Measurements from ENCODE around the gene TP63.

Gene TP63

DNA sequence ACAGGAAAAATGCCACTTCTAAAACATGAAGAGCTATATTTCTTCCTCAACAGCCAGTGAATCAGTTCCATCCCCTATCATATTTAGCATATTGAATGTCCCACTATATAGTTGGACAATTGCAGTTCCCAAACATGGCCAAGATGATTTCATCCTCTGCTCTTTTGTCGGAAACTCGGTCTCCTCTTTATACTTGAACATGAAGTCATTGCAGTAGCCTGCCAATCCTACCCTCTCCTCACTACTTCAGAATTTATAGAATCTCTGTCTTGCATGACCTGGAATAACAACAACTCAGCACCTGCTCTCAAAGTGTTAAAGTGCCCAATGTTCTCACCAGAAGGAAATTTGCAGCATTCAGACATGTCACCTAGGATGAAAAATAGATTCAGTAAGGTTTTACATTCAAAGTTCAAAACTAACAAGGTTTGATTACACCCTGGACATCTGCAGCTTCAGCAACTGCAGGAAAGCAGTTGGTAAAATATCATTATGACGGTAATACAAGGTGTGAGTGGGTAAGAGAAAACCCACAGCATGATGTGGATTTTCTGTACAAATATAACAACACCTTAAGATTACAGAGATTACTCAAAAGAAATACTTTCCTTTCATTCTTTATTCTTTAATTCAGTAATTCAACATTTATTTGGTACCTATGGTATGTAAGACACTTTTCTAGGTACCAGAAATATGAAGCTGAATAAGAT, 52.5 kb downstream of the TP63 start:
- DNase-seq (ENCODE audit: low read depth in 1 of 2, low spot score in 1 of 2), result no peak

DNA sequence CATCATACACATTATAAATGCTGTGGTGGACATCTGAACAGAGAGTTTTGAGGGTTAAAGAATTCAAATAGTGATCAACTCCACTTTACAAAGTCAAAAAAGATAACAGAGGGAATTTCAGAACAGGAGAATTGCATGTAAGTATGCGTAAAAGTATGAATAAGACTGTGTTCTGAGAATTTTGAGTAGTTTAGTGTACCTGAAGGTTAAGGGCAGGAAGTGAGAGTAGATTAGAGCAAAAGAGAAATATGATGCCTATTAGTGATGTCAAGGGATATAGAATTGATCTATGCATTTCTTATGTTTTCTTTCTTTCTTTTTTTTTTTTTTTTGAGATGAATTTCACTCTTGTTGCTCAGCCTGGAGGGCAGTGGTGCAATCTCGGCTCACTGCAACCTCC, 53.1 kb downstream of the TP63 start:
- DNase-seq (ENCODE audit: low read depth in 1 of 2, low spot score in 1 of 2), result no peak

DNA sequence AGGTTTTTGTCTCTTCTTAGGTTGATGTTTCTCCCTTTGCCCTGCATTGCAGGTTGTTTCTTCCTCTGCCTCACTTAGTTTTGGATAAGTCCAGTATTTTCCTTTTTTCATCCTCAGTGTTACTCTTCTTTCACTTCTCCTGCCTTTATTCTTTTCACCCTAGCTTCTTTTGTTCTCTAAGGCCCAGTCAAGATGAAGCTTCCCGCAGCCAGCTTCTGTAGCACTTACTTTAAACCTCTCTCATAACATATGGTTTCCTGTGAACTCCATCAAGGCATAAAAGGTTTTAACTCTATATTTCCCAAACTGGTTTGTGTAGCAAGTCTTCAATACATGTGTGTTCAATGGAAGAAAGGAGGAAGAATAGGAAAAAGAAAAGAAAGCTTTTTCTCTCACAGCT, 54.1 kb downstream of the TP63 start:
- no peak for DNase-seq (ENCODE audit: low read depth in 1 of 2, low spot score in 1 of 2)

DNA sequence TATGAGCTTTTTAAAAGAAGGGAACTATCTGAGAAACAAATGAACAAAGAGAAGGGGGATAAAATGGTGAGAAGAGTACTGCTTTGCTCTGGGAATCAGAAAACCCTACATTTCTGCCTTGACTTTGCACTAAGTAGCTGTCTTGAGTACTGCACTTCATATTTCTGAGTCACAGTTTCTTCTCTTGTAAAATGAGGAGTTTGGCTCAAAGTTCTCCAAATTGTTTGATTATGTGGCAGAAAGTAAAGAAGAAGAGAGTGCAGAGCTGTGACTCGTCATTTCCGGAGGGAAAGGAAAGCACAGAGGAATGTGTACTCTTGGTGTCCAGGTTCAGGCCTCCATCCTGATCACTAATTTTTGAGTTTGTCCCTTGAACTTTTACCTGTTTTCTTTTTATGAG, 54.7 kb downstream of the TP63 start:
- no peak for DNase-seq (ENCODE audit: low read depth in 1 of 2, low spot score in 1 of 2)

DNA sequence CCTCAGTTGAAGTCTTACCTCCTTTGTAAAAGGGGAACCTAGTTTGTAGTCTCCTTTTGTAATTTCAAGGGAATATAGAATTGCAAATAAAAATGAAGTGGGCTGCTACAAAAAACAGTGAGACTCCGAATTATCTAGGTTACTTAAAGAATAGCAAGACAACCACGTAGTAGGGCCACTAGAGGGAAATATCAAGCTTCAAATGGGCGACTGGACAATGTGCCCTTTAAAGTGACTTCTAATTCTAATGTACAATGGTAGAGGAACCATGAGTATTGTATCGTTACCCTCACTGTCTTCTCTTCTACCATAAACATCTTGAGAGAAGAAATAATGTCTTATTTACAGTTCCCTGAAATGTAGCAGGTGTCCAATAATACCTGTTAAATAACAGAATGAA, 56.3 kb downstream of the TP63 start:
- no peak for DNase-seq (ENCODE audit: low read depth in 1 of 2, low spot score in 1 of 2)

DNA sequence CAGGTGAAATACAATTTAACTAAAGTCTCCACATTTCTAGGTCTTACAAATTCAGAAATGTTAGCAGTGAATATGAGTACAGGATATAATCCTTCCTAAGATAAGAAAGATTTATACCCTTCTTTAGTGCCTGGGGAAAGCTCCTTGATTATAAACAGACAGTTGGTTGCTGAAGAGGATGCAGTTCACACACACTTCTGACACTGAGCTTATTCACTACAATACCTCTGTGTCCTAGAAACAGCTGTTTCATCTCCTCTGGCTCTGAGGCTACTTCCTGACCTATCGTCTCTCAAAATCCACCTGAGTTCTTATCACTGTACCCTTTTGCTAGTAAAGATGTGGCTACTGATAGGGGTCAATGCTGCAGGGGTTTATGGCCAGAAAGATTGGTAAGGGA, 57.1 kb downstream of the TP63 start:
- no peak for DNase-seq (ENCODE audit: low read depth in 1 of 2, low spot score in 1 of 2)

DNA sequence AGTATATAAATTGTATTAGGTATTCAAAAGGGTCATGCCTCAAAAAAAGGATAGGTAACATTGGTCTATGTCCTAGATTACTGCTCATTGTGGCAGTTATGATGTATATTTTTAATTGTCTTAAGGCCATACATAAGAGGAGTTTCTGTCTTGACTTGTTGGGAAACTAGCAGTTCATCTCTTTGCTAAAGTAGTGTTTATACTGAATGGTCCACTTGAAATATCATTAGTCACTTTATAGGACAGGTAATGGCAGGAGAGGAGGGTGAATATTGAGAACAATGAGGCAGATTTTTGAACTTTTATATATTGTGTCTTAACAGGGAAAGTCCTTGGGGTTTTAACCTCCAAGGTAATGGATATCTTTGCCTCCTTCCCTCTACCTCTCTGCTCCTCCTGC, 58.4 kb downstream of the TP63 start:
- no peak for DNase-seq (ENCODE audit: low read depth in 1 of 2, low spot score in 1 of 2)

DNA sequence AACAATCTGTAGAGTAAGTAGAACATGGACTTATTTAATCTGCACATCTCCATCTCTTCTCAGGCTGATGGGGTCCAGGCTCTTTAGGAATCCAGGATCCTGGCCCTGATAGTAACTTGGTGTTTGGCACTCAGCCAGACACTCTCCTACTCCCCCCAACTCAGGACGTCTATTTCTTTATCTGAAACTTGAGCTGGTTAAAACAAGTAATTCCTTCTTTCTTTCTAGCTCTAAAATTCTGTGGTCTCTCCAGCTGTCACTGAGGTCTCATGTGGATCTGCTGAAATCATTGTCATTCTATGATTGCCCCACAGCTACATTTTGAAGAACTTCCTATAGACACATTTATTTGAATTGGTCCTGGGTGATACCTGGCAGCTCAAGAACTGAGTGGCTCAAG, 59.0 kb downstream of the TP63 start:
- DNase-seq (ENCODE audit: low read depth in 1 of 2, low spot score in 1 of 2), result no peak

DNA sequence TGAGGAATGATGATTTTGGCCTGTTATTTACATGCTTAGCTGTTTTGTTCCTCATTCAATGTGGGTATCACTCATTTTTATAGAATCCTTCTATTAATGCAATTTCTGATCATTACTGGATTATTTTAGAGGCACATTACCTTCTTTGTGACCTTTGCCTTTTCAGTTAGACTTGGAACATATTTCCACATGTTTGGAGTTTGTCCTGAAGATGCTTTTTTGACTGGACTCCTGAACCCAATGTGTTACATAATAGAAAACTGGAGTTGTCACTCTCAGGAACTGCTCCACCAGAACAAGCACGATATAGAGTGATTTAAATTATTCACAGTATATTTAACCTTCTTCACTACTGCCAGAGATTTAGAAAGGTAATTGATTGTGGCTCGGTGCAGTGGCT, 59.5 kb downstream of the TP63 start:
- DNase-seq (ENCODE audit: low read depth in 1 of 2, low spot score in 1 of 2), result no peak

DNA sequence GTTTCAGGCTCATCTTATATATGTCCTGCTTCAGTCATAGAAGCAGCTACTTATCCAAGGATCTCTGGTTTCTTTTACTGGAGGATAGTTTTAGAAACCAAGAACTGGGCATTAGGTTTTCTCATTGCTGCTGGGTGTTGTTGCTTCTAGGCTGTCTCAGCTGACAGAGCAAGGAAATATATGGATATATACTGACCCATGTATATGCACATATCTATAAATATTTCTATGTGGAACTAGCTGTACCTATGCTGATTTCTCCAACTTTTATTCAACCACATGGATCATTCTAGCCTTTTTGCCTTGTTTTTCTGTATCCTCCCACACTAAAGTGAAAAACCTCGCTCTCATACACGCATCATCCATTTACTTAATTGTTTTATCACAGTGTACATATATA, 64.2 kb downstream of the TP63 start:
- DNase-seq (ENCODE audit: low read depth in 1 of 2, low spot score in 1 of 2), result no peak

DNA sequence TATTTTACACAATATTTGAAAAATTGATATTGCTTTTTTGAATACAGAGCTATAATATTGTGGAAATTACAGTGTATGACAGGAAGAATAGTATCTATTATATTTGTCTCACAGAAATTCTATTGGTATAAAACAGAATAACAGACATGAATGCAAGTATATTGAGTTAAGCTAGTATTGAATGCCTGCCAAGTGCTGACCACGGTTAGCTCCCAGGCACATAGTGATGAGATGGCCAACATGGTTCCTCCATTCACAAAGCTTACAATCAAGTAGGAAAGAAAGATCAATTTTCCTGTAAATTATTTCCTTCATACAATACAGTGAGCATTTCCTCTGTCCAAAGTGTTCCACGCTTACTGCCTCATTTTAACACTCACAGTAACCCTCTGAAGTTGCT, 67.6 kb downstream of the TP63 start:
- DNase-seq (ENCODE audit: low read depth in 1 of 2, low spot score in 1 of 2), result no peak

DNA sequence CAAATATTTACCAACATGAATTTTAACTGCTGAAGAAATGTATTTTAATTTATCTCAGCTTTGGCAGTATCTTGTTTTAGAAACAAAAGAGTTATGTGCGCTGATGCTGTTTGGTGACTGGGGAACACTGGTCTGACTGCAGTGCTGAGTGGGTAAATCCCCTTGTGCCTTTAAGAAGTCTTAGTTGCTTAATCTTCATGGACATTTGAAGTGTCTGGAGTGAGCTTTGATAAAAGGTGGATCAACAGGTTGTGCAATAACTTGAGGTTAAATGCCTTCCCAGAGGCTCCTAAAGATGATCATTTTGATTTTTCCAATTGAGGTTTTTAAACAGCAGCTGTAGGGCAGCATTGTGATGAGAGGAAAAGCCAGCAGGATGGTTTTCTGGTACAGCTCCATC, 68.7 kb downstream of the TP63 start:
- no peak for DNase-seq (ENCODE audit: low read depth in 1 of 2, low spot score in 1 of 2)

DNA sequence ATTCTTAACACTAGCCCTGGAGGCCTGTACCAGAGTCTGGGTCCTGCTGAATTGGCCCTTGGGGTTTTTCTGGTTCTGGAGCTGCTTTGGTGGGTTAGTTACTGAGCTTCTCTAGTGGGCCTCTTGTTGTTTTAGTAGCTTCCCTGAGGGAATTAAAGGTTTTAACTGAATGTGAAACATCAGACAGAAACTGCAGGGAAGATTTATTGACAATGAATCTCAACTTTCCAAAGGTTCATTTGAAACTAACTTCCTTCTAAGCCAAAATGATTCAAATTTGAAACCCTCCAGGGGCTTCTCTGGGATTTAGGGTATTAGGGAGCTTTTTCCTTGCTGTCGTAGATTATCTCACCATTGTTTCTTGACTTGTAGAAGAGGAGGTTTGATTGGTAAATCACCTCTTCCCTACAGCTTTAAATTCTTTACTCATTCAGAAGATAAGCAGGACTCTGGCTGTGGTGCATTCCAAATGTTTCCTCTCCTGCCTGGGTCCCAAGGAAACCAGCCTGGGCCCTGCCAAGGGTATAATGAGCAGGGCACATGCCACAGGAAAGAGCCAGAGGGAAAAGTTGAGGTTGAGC, 71.0 kb downstream of the TP63 start:
- DNase-seq (ENCODE audit: low read depth in 1 of 2, low spot score in 1 of 2), result no peak

DNA sequence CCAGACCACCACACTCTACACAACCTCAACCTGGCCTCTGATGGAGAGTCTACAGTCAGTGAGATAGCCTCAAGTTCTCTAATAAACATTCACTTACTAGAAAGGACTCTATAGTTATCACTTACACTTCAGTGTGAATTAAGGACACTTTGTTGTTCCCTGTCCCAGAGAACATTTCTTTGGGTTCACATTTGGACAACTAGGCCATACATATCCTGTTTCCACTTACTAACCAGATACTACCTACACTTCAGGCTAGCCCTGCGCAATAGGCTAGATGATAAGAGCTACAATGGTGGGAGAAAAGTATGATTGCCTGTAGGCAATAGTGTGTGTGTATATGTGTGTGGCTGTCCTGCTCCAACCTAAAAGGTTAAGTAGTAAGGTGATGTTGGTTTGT, 72.7 kb downstream of the TP63 start:
- no peak for DNase-seq (ENCODE audit: low read depth in 1 of 2, low spot score in 1 of 2)

DNA sequence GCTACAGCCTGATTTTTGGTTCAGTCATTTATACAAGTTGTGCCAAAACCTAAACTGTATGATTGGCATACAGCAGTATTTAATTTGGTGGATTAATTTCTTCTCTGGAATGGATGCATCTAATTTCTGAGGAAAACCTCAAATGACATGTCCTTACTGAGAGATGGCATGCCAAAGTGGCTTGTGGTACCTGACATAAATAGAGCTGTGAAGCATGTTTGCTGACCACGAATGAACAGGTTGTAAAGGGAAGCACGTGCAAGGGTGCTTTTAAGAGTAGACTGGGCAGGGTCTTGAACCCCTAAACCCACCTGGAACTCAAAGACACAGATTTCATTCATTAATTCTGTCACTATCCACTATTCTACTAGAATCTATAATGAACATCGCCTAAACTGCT, 77.2 kb downstream of the TP63 start:
- DNase-seq (ENCODE audit: low read depth in 1 of 2, low spot score in 1 of 2), result no peak

DNA sequence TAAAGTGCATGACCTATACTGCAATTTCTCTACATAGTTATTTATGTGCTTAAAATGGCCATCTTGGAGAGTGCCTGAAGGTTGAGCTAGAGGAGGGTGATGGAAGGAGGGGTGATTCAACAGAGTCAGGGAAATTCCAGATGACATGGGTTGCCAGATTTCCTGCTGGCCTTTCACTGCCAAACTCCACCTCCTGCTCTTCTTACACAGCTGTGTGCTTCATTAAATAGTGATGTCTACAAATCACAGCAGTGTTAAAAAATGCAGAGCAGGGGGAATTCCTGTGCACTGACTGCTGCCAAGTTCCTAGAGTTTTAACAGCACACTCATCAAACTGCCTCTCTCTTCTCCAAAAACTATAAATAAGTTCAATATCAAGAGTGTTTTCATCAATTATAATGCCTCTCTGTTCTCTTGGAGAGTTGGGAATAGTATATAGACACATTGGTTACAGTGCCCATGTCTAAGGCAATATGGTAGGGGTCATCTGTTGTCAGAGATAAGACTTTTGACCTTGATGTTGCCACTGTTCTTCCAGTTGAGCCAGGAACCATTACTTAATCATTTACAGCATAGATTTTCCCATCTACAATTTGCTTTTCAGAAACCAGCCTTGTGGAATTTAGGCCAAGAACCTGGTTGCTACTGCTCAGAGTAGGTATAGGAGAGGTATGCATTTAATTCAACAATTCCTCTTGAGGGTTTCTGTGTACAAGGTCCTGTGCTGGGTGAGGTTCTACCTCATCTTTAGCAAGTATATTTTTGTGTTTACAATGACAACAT, 79.6 kb downstream of the TP63 start:
- DNase-seq (ENCODE audit: low read depth in 1 of 2, low spot score in 1 of 2), result no peak

DNA sequence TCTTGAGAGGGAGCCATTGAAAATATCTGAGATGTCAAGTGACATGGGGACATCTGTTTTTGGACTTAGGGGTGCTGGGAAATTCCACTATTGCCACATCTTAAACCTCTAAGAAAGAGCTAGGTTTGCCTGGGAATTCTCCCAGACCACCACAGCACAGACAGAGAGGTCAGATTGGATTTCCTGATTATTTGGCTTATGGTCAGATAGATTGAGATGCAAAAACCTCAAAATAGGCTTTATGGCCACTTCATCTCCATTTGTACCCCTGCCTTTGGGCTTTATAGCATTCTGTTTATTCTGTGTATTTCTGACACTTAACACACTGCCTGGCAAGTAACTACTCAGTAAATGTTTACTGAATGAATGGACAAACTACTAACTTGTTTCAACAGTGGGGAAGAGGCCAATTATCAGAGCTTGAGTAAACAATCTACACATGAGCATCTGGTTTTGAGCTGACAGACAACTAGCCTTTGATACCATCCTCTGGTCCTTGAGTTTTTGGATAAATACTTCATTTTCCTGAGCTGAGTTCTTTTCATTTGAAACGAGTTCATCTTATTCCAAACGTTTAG, 81.8 kb downstream of the TP63 start:
- no peak for DNase-seq (ENCODE audit: low read depth in 1 of 2, low spot score in 1 of 2)

DNA sequence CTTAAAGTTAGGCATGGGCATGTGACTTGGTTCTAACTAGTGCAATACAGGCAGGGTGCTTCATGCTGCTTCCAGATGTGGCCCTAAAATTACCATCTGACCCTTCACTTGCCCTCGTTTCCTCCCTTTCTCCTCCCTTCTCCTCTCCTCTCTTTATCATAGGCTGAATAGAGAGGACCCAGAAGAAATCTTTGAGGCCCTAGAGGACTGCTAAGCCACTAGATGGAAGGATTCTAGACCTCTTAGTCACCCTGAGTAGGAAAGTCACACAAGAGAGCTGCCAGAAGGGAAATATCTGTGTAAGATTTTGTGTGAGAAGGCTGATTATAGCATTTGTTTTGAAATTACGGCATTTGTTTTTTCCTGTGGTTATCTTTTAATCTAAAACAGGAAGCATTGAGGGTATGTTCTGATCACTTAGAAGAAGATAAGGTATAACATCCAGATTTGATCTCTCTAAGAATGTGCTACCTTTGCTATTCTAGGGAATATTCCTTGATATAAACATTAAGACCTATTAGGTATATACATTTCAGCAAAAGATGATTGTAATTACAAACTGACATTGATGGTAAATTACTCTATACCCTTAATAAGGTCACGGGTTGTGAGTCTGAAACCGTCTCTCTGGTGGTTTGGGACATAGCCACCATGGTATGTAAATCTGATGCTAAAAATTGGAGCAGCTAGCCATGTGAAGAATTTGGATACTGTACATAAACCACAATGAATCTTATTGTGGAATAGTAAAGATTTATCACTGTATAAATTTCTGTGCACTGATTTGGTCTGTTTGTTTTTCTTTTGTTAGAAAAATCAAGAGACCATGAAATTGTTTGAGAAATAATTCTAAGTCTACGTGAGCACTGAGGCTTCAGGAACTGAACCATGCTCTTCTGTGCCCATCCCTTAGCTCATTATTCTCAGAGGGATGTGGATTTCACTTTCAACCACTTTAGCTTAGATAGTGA, 84.1 kb downstream of the TP63 start:
- no peak for DNase-seq (ENCODE audit: low read depth in 1 of 2, low spot score in 1 of 2)

DNA sequence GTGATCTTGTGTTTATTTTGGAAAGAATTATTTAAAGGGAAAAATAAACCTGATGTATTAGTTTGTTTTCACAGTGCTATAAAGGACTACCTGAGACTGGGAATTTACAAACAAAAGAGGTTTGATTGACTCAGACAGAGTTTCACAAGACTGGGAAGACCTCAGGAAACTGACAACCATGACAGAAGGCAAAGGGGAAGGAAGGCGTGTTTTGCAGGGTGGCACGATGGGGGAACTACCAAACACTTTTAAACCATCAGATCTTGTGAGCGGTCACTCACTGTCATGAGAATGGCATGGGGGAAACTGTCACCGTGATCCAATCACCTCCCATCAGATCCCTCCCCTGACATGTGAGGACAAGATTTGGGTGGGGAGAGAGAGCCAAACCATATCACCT, 87.0 kb downstream of the TP63 start:
- no peak for DNase-seq (ENCODE audit: low read depth in 1 of 2, low spot score in 1 of 2)

DNA sequence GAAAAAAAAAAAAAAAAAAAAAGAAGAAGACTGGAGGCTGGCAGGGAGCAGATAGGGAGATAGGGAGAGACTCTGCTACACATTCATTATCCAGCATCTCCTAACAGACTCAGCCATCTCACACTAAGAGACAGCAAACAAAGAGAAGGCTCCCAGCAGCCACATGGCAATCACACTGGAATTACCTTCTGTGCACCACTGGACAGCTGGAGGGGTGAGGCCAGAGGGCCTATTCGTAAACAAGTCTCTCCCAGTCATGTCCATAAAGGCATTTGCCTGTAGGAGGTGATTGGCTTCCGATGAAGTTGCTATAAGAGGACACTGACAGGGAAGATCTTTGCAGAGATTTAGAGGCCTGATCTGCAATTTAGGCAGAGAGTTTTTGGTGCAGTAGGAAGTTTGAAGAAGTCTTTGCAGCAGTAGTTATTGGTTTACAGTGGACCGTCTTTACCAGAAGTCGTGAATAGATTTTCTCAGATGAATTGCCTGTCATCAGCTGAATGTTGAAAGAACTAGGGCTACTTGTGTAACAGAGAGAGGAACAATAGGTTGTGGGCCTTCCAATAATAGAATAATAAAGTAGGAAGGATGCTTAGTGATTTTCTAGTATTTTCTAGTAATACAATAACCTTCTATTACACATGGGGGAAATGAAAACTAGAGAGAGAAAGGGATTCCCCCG, 89.7 kb downstream of the TP63 start:
- DNase-seq (ENCODE audit: low read depth in 1 of 2, low spot score in 1 of 2), result no peak

Data from activated T-helper 1 cell treated with anti-CD3 and anti-CD28 coated beads, Interleukin-2, amount 50 U/mL, for 16 hours (primary cell).